Hindlimb muscle (tissue), 1 donor: ENCODE measurements around the gene KRTAP10-9. TPM values are rescaled to one million over a fixed set of nuclear protein-coding genes. Genes with fewer than 3 reads are reported as not detected.

Experiments
- DNase-seq: peaks from one replicate; pipeline ENCODE4 v3.0.0-alpha.2; 2013
- polyA plus RNA-seq: library from polyadenylated mRNA; unstranded; fragments of 120-200 nt; gene quantifications from one replicate; pipeline ENCODE4 v1.2.1, GENCODE V29; 2013; ENCODE audit not compliant: insufficient read length

Gene KRTAP10-9
- polyA plus RNA-seq, 1 donor, result not detected

DNA sequence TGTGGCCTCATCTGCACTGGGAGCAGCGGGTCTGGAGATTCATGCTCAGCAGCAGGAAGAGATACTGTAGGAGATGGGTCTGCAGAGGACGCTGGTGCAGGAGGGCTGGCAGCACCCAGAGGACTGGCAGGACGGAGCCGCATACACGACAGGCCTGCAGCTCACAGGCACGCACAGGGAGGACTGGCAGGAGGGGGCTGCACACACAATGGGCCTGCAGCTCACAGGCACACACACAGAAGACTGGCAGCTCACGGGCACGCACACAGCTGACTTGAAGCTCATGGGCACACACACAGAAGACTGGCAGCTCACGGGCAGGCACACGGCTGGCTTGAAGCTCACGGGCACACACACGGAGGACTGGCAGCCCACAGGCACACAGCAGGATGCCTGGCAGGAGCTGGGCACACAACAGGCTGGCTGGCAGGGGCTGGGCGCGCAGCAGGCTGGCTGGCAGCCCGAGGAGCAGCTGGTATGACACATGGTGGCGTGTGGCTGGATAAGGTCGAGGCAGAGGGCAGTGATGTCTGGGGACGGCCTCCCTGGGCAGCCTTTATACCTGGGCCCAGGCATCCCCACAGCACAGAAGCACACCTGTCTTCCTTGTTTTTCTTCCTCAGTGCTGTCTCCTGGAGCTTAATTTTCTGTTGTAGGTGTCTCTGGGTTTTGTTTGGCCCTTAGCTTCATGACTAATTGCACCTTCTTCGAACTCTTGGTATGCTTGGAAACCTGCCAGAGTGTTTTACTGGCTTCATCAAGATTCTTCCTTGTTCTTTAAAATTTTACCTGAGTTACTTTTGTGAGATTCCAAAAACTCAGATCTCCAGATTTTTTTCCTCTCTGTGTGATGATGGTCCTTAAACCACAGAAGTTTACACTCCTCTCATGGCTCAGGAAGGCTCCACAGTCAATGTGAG is 39.8 kb downstream of the KRTAP10-9 start, which contains the start of gene KRTAP12-2:
Gene KRTAP12-2 (minus strand): TSS at position 527 of the 920 bp plus-strand sequence. CDS start 41 bp downstream, at position 486.
- DNase-seq, result no peak

DNA sequence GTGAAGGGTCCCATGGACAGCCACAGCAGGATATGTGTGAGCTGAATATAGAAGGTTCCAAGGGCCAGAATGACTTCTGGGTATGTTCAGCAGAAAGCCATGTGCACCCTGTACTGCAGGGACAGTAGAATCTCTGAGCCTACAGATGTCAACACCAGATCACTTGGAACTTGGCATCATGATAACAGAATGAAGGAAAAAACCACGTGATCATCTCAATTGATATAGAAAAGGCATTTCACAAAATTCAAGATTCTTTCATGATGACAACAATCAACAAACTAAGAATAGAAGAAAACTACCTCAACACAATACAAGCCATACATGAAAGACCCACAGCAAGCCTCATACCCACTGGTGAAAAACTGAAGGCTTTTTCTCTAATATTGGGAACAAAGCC is 40.7 kb downstream of the KRTAP10-9 start:
- no peak for DNase-seq

DNA sequence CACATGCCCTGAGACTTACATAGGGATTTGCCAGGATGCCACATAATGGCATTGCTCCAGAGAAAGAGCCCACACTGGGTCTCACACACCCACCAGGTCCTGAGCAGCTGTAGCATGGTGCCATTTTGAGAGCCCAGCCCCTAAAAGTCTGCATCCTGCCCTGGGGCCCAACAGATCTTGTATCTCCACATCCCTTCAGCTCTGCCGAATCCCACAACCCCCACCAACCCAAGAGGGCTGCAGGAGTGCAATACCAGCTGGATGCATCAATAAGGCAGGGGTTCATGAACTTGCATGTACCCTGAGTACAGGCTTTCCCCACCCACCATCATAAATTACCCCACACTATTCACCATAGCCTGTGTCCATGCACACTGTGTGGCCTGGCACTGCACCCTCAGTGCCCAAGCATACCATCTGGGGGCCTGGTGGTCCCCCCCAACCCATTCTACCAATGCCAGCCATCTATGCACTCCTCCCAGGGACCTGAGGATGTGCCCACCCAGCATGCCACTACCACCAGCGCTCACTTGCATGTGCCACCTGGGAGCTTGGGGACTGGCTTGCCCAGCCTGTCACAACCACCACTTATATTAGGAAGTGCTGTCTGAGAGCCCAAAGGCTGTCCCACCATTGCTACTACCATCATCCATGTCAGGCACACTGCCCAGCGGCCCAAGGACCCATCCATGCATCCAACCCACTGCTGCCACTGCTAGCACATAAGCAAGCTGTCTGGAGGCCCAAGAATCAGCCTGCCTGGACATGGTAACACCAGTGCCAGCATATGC is 43.9 kb downstream of the KRTAP10-9 start:
- no peak for DNase-seq

DNA sequence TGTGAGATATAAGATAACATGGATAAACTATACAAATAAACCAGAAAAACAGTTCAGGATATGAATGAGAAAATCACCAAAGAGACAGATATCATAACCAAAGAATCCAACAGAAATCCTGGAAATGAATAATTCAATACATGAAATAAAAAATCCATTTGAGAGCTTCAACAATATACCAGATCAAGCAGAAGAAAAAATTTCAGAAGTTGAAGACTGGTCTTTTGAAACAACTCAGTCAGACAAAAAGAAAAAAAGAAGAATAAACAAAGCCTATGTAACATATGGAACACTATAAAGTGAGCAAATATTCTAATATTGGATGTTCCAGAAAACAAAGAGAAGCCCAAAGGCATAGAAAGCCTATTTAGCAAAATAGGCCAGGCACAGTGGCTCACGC is 45.0 kb downstream of the KRTAP10-9 start:
- no peak for DNase-seq

DNA sequence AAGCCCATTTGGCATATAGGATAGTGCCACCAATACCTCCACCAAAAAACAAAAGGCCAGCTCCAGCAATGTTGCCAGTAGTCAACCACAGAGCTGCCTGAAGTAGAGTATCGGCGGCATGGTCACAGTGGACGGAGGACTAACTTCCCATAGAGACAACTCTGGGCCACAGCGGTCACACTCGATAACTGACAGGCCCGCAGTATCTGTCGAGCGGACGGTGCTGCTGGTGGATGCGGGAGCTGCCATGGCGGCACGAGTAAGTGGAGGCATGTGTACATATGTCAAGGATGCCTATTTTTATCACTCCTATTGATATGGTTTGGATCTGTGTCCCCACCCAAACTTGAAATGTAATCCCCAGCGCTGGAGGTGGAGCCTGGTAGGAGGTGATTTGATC is 51.0 kb downstream of the KRTAP10-9 start:
- no peak for DNase-seq

Other genes starting within 250 kb of the KRTAP10-9 start
- gene LRRC3, start 171.6 kb upstream of the KRTAP10-9 start, polyA plus RNA-seq, result 2.4 TPM
- gene KRTAP10-1, start 86.9 kb upstream of the KRTAP10-9 start, polyA plus RNA-seq, result not detected
- not detected for gene KRTAP10-2, start 75.6 kb upstream of the KRTAP10-9 start, polyA plus RNA-seq
- gene KRTAP10-3, start 68.3 kb upstream of the KRTAP10-9 start, polyA plus RNA-seq, result not detected
- not detected for gene KRTAP10-4, start 53.4 kb upstream of the KRTAP10-9 start, polyA plus RNA-seq
- gene KRTAP10-5, start 46.5 kb upstream of the KRTAP10-9 start, polyA plus RNA-seq, result not detected
- gene KRTAP10-6, start 34.6 kb upstream of the KRTAP10-9 start, polyA plus RNA-seq, result not detected
- not detected for gene KRTAP10-7, start 26.5 kb upstream of the KRTAP10-9 start, polyA plus RNA-seq
- not detected for gene KRTAP10-8, start 15.0 kb upstream of the KRTAP10-9 start, polyA plus RNA-seq
- gene KRTAP10-10, start 10.3 kb downstream of the KRTAP10-9 start, polyA plus RNA-seq, result not detected
- not detected for gene KRTAP10-11, start 19.3 kb downstream of the KRTAP10-9 start, polyA plus RNA-seq
- gene KRTAP12-4, start 27.6 kb downstream of the KRTAP10-9 start, polyA plus RNA-seq, result not detected
- gene KRTAP12-3, start 30.8 kb downstream of the KRTAP10-9 start, polyA plus RNA-seq, result not detected
- gene KRTAP12-2, start 39.8 kb downstream of the KRTAP10-9 start, polyA plus RNA-seq, result not detected
- not detected for gene KRTAP12-1, start 55.1 kb downstream of the KRTAP10-9 start, polyA plus RNA-seq
- gene KRTAP10-12, start 70.1 kb downstream of the KRTAP10-9 start, polyA plus RNA-seq, result not detected
- 0.14 TPM for gene TSPEAR, start 84.5 kb downstream of the KRTAP10-9 start, polyA plus RNA-seq
- 86.3 TPM for gene UBE2G2, start 174.7 kb downstream of the KRTAP10-9 start, polyA plus RNA-seq
- gene SUMO3, start 191.0 kb downstream of the KRTAP10-9 start, polyA plus RNA-seq, result 61.7 TPM
- gene PTTG1IP, start 246.6 kb downstream of the KRTAP10-9 start, polyA plus RNA-seq, result 131 TPM